Glomerular visceral epithelial cell (primary cell): Measurements from ENCODE around the gene REPIN1.

Experiments
- DNase-seq: peaks from one replicate; pipeline ENCODE4 v3.0.0-alpha.2; 2016; ENCODE audit errors: extremely low spot score

REPIN1 gene

DNA sequence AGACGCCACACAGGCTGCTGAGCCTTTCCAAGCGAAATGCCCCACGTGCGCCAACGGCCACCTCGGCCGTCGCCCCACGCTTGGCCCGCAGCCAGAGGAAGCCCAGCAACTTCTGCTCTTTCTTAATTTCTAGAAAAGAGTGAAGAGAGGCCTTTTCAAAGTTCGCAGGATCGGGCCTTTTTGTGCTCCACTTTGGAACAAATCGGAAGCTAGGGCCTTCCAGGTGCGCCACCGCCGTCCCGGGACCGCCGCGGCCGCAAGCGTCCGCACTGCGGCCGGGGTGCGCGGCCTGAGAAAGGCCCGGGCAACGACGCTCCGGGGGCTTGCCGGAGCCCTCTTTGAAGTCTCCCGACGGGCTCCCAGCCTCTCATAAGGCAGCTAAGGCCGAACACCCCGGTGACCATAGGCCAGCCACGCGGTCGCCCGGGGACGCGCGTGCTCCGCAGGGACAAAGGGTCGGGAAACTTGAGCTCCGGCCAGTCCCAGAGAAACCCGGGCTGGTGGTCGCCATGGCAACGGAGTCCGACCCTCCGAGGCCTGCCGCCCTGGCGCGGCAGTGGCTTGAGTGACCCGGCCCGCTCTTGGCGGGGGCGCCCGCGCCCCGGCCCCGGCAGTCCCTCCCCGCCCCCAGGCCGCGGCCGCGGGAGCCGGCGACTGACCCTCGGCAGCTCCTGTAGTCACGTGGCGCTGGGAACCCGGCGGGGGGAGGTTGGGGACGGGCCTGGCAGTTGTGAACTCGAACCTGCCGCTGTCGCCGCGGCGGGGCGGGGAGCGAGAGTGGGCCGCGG lies at the start of gene REPIN1:
REPIN1 (plus strand) TSS at position 727 of the 788 bp plus-strand sequence. CDS start 890 bp downstream, outside the sequence.
- DNase-seq, result peak; percentile 85

- no peak for DNase-seq
These were observed 46.9 kb upstream of the REPIN1 start for GRCh38 chr7:150321788-150322113.

GRCh38 chr7:150322114-150322832 lies 46.3 kb upstream of the REPIN1 start:
- DNase-seq, result peak; percentile 34

DNA sequence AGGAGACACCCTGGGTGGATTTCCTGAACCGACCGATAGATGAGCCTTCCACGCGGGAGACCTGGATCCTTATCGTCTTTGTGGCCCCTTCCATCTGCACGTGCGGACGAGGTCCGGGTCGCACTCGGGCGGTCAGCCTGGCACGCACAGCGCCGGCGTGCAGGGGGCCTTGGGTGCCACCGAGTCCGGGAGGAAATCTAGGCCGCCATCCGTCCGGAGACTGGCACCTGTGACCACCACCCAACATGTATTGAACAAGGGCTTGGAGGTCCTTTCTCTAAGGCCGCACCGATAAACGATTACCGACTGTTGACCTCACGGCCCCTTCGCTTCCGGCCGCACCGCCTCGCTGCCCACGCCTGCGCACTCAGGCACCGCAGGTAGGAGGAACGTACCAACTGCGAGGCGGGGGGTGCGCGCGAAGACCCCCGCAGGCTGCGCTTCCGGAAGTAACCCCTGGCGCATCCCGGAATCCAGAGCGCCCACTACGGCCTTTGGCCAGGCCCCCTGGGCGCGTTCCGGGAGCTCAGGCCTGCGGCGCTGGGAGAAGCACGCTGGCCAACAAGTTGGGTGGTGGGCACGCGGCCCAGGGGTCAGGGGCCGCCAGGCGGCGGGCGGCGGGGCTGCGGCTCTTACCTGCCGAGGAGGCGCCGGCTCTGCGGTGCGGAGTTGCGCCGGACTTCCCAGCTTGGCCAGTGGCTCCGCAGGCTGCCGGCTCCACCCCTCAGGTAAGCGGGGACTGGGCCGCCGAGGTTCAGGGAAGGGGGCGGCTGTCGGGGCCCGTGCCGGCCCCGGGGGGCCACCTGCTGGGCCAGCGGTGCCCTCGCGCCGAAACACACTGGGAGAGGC lies 45.6 kb upstream of the REPIN1 start, which contains the start of the genes ACTR3C and LRRC61:
ACTR3C (minus strand) TSS at position 713 of the 849 bp plus-strand sequence. CDS start 28,249 bp downstream, outside the sequence.
LRRC61 (plus strand) TSS at position 523 of the 849 bp plus-strand sequence. CDS start 13,507 bp downstream, outside the sequence.
- peak; percentile 87 for DNase-seq

DNA sequence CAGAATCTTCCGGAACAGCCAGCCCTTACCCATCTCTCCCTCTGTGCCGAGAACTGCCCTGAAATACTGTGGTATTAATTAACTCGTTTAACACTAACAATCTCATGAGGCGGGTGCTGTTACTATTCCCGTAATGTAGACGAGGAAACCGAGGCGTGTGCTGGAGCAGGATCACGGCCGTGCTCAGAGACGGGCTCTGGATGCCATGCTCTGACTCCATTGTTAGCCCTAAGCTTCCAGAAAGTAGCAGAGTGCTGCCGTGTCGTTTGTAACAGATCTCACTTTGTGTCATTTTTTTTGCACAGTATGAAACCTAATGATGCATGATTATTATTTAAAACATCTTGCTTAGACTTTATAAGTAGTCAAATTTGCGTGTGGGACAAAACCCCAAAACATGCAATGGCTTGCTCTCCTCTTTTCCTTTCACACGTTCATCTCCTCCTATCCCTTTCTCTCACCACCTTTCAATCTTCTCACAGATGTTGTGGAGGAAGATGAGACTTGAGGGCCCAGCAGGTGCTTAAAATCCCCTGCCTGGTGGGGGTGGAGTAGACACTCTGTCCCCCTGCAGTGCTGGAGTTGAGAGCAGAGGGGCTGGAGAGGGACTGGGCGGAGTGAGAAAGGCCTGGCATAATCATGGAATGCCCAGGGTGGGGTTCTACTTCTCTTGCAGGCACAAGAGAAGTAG lies 44.8 kb upstream of the REPIN1 start:
- DNase-seq, result no peak

- peak; percentile 42 for DNase-seq
These were observed 44.2 kb upstream of the REPIN1 start for GRCh38 chr7:150324373-150324961.

GRCh38 chr7:150325110-150325611 lies 43.5 kb upstream of the REPIN1 start:
- peak; percentile 69 for DNase-seq

DNA sequence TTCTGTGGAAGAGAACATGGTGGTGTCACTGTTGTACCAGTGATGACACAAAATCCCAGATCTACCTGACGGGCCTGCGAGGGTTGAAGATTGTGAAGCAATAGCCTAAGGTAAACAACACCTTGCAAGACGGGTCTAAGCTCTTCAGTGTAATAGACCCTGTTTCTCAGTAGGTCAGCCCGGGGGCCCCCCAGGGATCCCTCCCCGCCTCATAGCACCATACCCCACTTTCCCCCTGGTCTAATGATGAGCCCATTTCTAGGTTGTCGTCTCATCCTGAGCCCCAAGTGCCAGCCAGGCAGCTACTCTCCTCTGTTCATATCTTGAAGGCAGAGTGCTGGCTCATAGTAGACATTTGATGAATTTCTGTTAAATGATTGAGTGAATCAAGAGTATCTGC lies 42.7 kb upstream of the REPIN1 start:
- DNase-seq, result no peak

- no peak for DNase-seq
These were observed 41.9 kb upstream of the REPIN1 start for GRCh38 chr7:150326657-150327268.

- no peak for DNase-seq
These were observed 41.3 kb upstream of the REPIN1 start for GRCh38 chr7:150327308-150327707.

DNA sequence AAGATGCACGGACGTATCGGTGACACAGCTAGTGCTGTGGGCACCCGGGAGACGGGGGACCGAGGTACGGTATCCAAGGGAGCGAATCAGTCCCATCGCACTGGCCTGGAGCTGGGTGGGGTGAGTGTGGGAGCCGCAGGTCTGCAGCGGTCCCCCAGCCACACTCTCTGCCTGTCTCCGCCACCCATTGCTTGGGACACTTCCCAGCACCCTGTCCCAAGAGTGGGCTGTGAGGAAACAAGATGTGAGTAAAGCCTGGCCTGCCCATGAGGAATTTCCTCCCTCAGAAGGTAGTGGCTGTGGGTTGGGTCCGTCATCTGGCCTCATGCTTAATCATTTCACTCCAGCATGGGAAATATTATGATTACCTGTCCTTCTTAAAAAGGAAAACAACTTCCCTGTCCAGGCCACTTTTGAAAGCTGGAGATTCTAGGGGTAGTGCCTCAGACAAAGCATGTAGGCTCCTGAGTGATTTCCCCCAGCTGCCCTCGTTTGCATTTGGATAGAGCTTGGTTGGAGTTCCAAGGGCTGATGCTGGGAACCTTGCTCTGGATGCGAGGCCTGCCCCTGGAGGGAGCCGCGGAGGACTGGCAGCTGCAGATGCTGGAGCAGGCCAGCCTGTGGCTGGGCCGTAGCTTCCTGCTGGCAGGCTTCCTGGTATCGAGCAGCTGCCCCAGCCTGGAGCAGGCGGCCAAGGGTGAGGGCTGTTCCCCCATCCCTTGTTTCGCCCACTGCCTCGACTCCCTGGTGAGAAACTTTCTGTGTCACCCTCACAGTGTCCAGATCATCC lies 39.1 kb upstream of the REPIN1 start:
- no peak for DNase-seq

DNA sequence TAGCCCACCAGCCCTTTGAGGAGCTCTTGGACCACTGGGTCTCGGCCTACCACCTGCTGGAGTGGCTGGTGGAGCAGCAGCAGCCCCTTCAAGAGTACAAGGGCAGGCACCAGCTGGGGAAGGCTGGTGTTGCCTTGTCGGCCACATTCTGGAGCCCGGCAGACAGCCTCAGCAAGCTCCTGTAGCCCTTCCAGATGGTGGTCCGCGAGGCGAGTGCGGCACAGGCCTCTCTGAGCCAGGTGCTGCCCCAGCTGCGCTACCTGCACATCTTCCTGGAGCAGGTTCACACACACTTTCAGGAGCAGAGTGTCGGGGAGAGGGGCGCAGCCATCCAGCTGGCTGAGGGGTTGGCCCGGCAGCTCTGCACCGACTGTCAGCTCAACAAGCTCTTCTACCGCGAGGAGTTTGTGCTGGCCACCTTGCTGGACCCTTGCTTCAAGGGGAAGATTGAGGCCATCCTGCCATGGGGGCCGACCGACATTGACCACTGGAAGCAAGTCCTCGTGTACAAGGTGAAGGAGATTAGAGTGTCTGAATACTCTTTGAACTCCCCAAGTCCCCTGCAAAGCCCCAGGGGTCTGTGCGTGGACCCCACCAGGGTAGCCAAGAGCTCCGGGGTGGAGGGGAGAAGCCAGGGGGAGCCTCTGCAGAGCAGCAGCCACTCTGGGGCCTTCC lies 38.3 kb upstream of the REPIN1 start:
- no peak for DNase-seq

- DNase-seq, result no peak
These were observed 35.6 kb upstream of the REPIN1 start for GRCh38 chr7:150332852-150333635.

- no peak for DNase-seq
These were observed 35.0 kb upstream of the REPIN1 start for GRCh38 chr7:150333659-150334058.

GRCh38 chr7:150334108-150334507 lies 34.5 kb upstream of the REPIN1 start:
- no peak for DNase-seq

GRCh38 chr7:150335108-150335773 lies 33.4 kb upstream of the REPIN1 start:
- no peak for DNase-seq

- no peak for DNase-seq
These were observed 32.9 kb upstream of the REPIN1 start for GRCh38 chr7:150335774-150336112.

DNA sequence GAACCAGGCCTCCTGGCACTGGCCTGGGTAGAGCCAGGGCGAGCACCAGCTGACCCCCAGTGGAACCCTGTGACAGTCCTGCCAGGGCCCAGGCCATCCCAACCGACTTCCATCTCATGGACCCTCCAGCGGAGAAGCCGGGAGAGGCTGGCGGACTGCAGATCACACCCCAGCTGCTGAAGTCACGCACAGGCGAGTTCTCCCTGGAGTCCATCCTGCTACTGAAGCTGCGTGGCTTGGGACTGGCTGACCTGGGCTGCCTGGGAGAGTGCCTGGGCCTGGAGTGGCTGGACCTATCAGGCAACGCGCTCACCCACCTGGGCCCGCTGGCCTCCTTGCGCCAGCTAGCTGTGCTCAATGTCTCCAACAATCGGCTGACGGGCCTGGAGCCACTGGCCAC lies 31.9 kb upstream of the REPIN1 start:
- no peak for DNase-seq
